ENCODE results near the gene TTC7B. TPM values are rescaled to one million over a fixed set of nuclear protein-coding genes. Genes with fewer than 3 reads are reported as not detected.

TTC7B gene
- total RNA-seq, 2 experiments from 2014 or later: 1.2 to 1.3 TPM

DNA sequence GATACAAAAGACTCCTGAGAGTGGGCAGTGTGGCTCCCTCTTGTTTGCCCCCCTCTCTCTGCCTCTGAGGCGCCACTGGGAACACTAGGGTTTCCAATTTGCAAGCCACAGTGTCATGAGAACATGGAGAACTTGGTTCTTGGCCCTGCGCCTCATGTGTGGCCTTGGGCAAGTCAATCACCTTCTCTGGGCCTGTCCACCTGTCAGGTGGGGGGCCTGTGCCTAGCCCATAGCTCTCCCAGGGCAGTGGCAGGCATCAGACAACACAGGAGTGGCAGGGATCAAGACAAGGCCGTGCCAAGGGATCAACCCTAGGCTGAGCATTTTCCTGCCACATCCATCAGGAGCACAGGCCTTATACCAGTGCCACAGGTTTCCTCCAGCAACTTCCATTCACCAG is 234.1 kb downstream of the TTC7B start:
- H3K27me3 Mint-ChIP-seq: no peaks in the 10 kb centered on the region
- POLR2A ChIA-PET: no interaction called here

GRCh38 chr14:90581745-90582144 is 234.5 kb downstream of the TTC7B start:
- Histone ChIP-seq H3K27ac (ENCODE audit: low read depth in 1 of 2, low read length in 2 of 2) (no peak overlapping the region), H3K4me3 (ENCODE audit: low read length) (no peak overlapping the region), H3K27me3 (ENCODE audit: control insufficient read depth in 1 of 2, insufficient read depth in 2 of 2, low read length in 2 of 2) (no peaks in the 10 kb centered on the region), H3K9me3 (ENCODE audit: control insufficient read depth in 1 of 2, insufficient read depth in 1 of 2, low read length in 2 of 2) (no peaks in the 10 kb centered on the region), H3K36me3 (ENCODE audit: insufficient read depth, low read length) (no peaks in the 10 kb centered on the region), H3K4me1 (ENCODE audit: insufficient read depth, low read length) (no peaks in the 10 kb centered on the region)
- DNase-seq (no peak), ATAC-seq (ENCODE audit: poor library complexity) (no peak)
- intact Hi-C loops (cut with DNase I, micrococcal nuclease): no loop called here
- ChIA-PET CTCF (no interaction called here), POLR2A (no interaction called here)
- no peak overlapping the region for H3K4me3 Mint-ChIP-seq
- no peaks in the 10 kb centered on the region for H3K36me3 Mint-ChIP-seq (ENCODE audit: low read depth)
- TF ChIP-seq CTCF (IDR thresholded peaks at IDR 0.05): no peak
- H3K9me3 Mint-ChIP-seq: no peaks in the 10 kb centered on the region
- no peaks in the 10 kb centered on the region for H3K27me3 Mint-ChIP-seq
- no peak overlapping the region for H3K27ac Mint-ChIP-seq
- H3K4me1 Mint-ChIP-seq (ENCODE audit: low read depth): no peaks in the 10 kb centered on the region

More for the DNA sequence above, 234.1 kb downstream of the TTC7B start:
- Histone ChIP-seq H3K27ac (ENCODE audit: low read depth in 1 of 2, low read length in 2 of 2) (no peak overlapping the region), H3K27me3 (ENCODE audit: control insufficient read depth in 1 of 2, insufficient read depth in 2 of 2, low read length in 2 of 2) (no peaks in the 10 kb centered on the region), H3K4me1 (ENCODE audit: insufficient read depth, low read length) (no peaks in the 10 kb centered on the region), H3K36me3 (ENCODE audit: insufficient read depth, low read length) (no peaks in the 10 kb centered on the region), H3K4me3 (ENCODE audit: low read length) (no peak overlapping the region), H3K9me3 (ENCODE audit: control insufficient read depth in 1 of 2, insufficient read depth in 1 of 2, low read length in 2 of 2) (no peaks in the 10 kb centered on the region)
- Mint-ChIP-seq H3K4me1 (ENCODE audit: low read depth) (no peaks in the 10 kb centered on the region), H3K4me3 (no peak overlapping the region), H3K27ac (no peak overlapping the region), H3K9me3 (no peaks in the 10 kb centered on the region), H3K36me3 (ENCODE audit: low read depth) (no peaks in the 10 kb centered on the region)
- CTCF ChIA-PET: no interaction called here
- intact Hi-C loops (cut with DNase I, micrococcal nuclease): no loop called here
- DNase-seq (no peak), ATAC-seq (ENCODE audit: poor library complexity) (no peak)
- no peak for TF ChIP-seq CTCF (IDR thresholded peaks at IDR 0.05)

- Histone ChIP-seq H3K4me3 (ENCODE audit: low read length) (no peak overlapping the region), H3K36me3 (ENCODE audit: insufficient read depth, low read length) (no peaks in the 10 kb centered on the region), H3K27me3 (ENCODE audit: control insufficient read depth in 1 of 2, insufficient read depth in 2 of 2, low read length in 2 of 2) (no peaks in the 10 kb centered on the region), H3K27ac (ENCODE audit: low read depth in 1 of 2, low read length in 2 of 2) (no peak overlapping the region), H3K4me1 (ENCODE audit: insufficient read depth, low read length) (no peaks in the 10 kb centered on the region), H3K9me3 (ENCODE audit: control insufficient read depth in 1 of 2, insufficient read depth in 1 of 2, low read length in 2 of 2) (no peaks in the 10 kb centered on the region)
- Mint-ChIP-seq H3K4me3 (no peak overlapping the region), H3K27me3 (no peaks in the 10 kb centered on the region), H3K36me3 (ENCODE audit: low read depth) (no peaks in the 10 kb centered on the region), H3K27ac (no peak overlapping the region), H3K4me1 (ENCODE audit: low read depth) (no peaks in the 10 kb centered on the region), H3K9me3 (no peaks in the 10 kb centered on the region)
- no peak for ATAC-seq (ENCODE audit: poor library complexity)
- ChIA-PET POLR2A (no interaction called here), CTCF (no interaction called here)
- TF ChIP-seq CTCF (IDR thresholded peaks at IDR 0.05): no peak
- intact Hi-C loops (cut with DNase I, micrococcal nuclease): no loop called here
- DNase-seq: no peak
These were observed 235.6 kb downstream of the TTC7B start for GRCh38 chr14:90580377-90581335.

All from CD4-positive, alpha-beta T cell (primary cell).